WTC11 (cell line): ENCODE data around the gene COMMD10. TPM values are rescaled to one million over a fixed set of nuclear protein-coding genes. Genes with fewer than 3 reads are reported as not detected.

Source experiments
- ATAC-seq: fragments of 200-7000 bp; cut with Tn5 transposase; 2 replicates; pipeline ENCODE4 v1.10.0; 2021; ENCODE audit warnings: mild to moderate bottlenecking, moderate library complexity
- CTCF ChIA-PET: fragments of 300-600 bp; sonication (Branson Sonifier 250); formaldehyde crosslinking; loops from one replicate; lab custom pipeline; 2021; ENCODE audit warnings: antibody characterized with exemption; lab: Charles Lee
- POLR2A ChIA-PET: fragments of 350-600 bp; sonication (Branson Sonifier 250); formaldehyde crosslinking; loops from one replicate; lab custom pipeline; 2021; ENCODE audit warnings: antibody characterized with exemption; lab: Charles Lee
- DNase-seq: peaks from one replicate; pipeline ENCODE4 v3.0.0; 2021; ENCODE audit warnings: low spot score
- H3K27ac Mint-ChIP-seq: 2 replicates; pipeline ENCODE4 v1.8.0; 2021; ENCODE audit warnings: mixed read lengths
- H3K27me3 Mint-ChIP-seq: 2 replicates; pipeline ENCODE4 v1.8.0; 2021; ENCODE audit warnings: low read depth, mild to moderate bottlenecking, moderate library complexity, mixed read lengths
- H3K36me3 Mint-ChIP-seq: 2 replicates; pipeline ENCODE4 v1.8.0; 2021; ENCODE audit warnings: mixed read lengths
- H3K4me1 Mint-ChIP-seq: 2 replicates; pipeline ENCODE4 v1.8.0; 2022; ENCODE audit warnings: mixed read lengths
- H3K4me3 Mint-ChIP-seq: 2 replicates; pipeline ENCODE4 v1.8.0; 2021; ENCODE audit warnings: mild to moderate bottlenecking, moderate library complexity, mixed read lengths
- H3K9me3 Mint-ChIP-seq: 2 replicates; pipeline ENCODE4 v1.8.0; 2021; ENCODE audit warnings: mixed read lengths
- ATF1 ChIP-seq: sonication (generic); formaldehyde crosslinking; IDR thresholded peaks from 2 replicates; pipeline ENCODE4 v1.8.1; 2023; ENCODE audit warnings: mild to moderate bottlenecking, moderate library complexity, missing genetic modification reagents
- CREB1 ChIP-seq: sonication (generic); formaldehyde crosslinking; IDR thresholded peaks from 2 replicates; pipeline ENCODE4 v1.8.0; 2023; ENCODE audit warnings: mild to moderate bottlenecking, missing genetic modification reagents
- E2F4 ChIP-seq: sonication (generic); formaldehyde crosslinking; IDR thresholded peaks from 2 replicates; pipeline ENCODE4 v1.8.1; 2022; ENCODE audit warnings: low read depth, mild to moderate bottlenecking, moderate library complexity, missing genetic modification reagents, borderline replicate concordance
- E2F5 ChIP-seq: sonication (generic); formaldehyde crosslinking; IDR thresholded peaks from 2 replicates; pipeline ENCODE4 v1.8.1; 2022; ENCODE audit warnings: mild to moderate bottlenecking, moderate library complexity, missing genetic modification reagents
- ETV6 ChIP-seq: sonication (generic); formaldehyde crosslinking; IDR thresholded peaks from 2 replicates; pipeline ENCODE4 v1.8.1; 2022; ENCODE audit warnings: mild to moderate bottlenecking, missing genetic modification reagents
- FOXJ3 ChIP-seq: sonication (generic); formaldehyde crosslinking; IDR thresholded peaks from 2 replicates; pipeline ENCODE4 v1.9.0; 2021; ENCODE audit warnings: missing genetic modification reagents, mild to moderate bottlenecking, borderline replicate concordance
- FOXK1 ChIP-seq: sonication (generic); formaldehyde crosslinking; IDR thresholded peaks from 2 replicates; pipeline ENCODE4 v1.8.0; 2022; ENCODE audit warnings: mild to moderate bottlenecking, moderate library complexity, missing genetic modification reagents
- GABPB1 ChIP-seq: sonication (generic); formaldehyde crosslinking; IDR thresholded peaks from 2 replicates; pipeline ENCODE4 v1.8.1; 2023; ENCODE audit warnings: mild to moderate bottlenecking, missing genetic modification reagents
- HMGA2 ChIP-seq: fragments of 250-450 bp; sonication (Bioruptor Pico); IDR thresholded peaks from 2 replicates; pipeline ENCODE4 v1.4.0; 2021; ENCODE audit warnings: mild to moderate bottlenecking, moderate library complexity
- IRF1 ChIP-seq: sonication (generic); formaldehyde crosslinking; IDR thresholded peaks from 2 replicates; pipeline ENCODE4 v1.8.0; 2023; ENCODE audit warnings: missing genetic modification reagents
- JAZF1 ChIP-seq: fragments of 250-450 bp; sonication (Bioruptor Pico); IDR thresholded peaks from 2 replicates; pipeline ENCODE4 v1.9.0; 2021; ENCODE audit warnings: moderate library complexity, mild to moderate bottlenecking, inconsistent platforms
- KAT7 ChIP-seq: sonication (generic); formaldehyde crosslinking; IDR thresholded peaks from 2 replicates; pipeline ENCODE4 v1.8.1; 2023; ENCODE audit warnings: missing genetic modification reagents, mild to moderate bottlenecking, borderline replicate concordance
- NFYB ChIP-seq: sonication (generic); formaldehyde crosslinking; conservative IDR thresholded peaks from 2 replicates; pipeline ENCODE4 v1.8.0; 2022; ENCODE audit warnings: low read depth, missing genetic modification reagents
- NR2C2 ChIP-seq: sonication (generic); formaldehyde crosslinking; IDR thresholded peaks from 2 replicates; pipeline ENCODE4 v1.8.0; 2022; ENCODE audit warnings: mild to moderate bottlenecking, missing genetic modification reagents
- PRRX2 ChIP-seq: fragments of 250-450 bp; sonication (Bioruptor Pico); IDR thresholded peaks from 2 replicates; pipeline ENCODE4 v1.8.0; 2021; ENCODE audit warnings: mild to moderate bottlenecking
- SOX15 ChIP-seq: fragments of 250-450 bp; sonication (Bioruptor Pico); IDR thresholded peaks from 2 replicates; pipeline ENCODE4 v1.9.0; 2021; ENCODE audit warnings: mild to moderate bottlenecking
- TEAD1 ChIP-seq: sonication (generic); formaldehyde crosslinking; IDR thresholded peaks from 2 replicates; pipeline ENCODE4 v1.8.0; 2022; ENCODE audit warnings: mild to moderate bottlenecking, missing genetic modification reagents
- USF1 ChIP-seq: sonication (generic); formaldehyde crosslinking; IDR thresholded peaks from 2 replicates; pipeline ENCODE4 v1.8.0; 2022; ENCODE audit warnings: mild to moderate bottlenecking, missing genetic modification reagents
- ZNF232 ChIP-seq: sonication (generic); formaldehyde crosslinking; IDR thresholded peaks from 2 replicates; pipeline ENCODE4 v1.8.0; 2022; ENCODE audit warnings: mild to moderate bottlenecking, missing genetic modification reagents
- ZNF396 ChIP-seq: fragments of 250-450 bp; sonication (Bioruptor Pico); IDR thresholded peaks from 2 replicates; pipeline ENCODE4 v1.8.0; 2021; ENCODE audit warnings: mild to moderate bottlenecking, moderate library complexity, borderline replicate concordance
- ZNF416 ChIP-seq: fragments of 250-450 bp; sonication (Bioruptor Pico); IDR thresholded peaks from 2 replicates; pipeline ENCODE4 v1.9.0; 2021; ENCODE audit warnings: mild to moderate bottlenecking, inconsistent platforms
- ZNF423 ChIP-seq: fragments of 250-450 bp; sonication (Bioruptor Pico); IDR thresholded peaks from 2 replicates; pipeline ENCODE4 v2.1.2; 2022; ENCODE audit warnings: mild to moderate bottlenecking, moderate library complexity
- ZNF671 ChIP-seq: fragments of 250-450 bp; sonication (Bioruptor Pico); IDR thresholded peaks from 2 replicates; pipeline ENCODE4 v1.8.0; 2021; ENCODE audit warnings: mild to moderate bottlenecking
- total RNA-seq: library from RNA; stranded (reverse); gene quantifications from 3 replicates; pipeline ENCODE4 v1.2.3, GENCODE V29; 2021

Gene COMMD10
- total RNA-seq, 1 experiment from 2014 or later = 34.5 TPM

- Mint-ChIP-seq H3K4me1 (no peaks in the 10 kb centered on the region), H3K27ac (no peak overlapping the region), H3K4me3 (no peak overlapping the region), H3K27me3 (no peaks in the 10 kb centered on the region), H3K36me3 (peaks cover 8% of the 10 kb centered on the region), H3K9me3 (peaks cover 1% of the 10 kb centered on the region)
- no peak for DNase-seq
- CTCF ChIA-PET = no interaction called here
- ATAC-seq = no peak
- POLR2A ChIA-PET = no interaction called here
- TF ChIP-seq PRRX2 (no peak), KAT7 (CRISPR knock-in tag) (no peak), SOX15 (CRISPR knock-in tag) (no peak), TEAD1 (CRISPR knock-in tag) (no peak), NR2C2 (CRISPR knock-in tag) (no peak), E2F5 (CRISPR knock-in tag) (no peak), USF1 (CRISPR knock-in tag) (no peak), ATF1 (CRISPR knock-in tag) (no peak), FOXJ3 (CRISPR knock-in tag) (no peak), ZNF423 (CRISPR knock-in tag) (no peak), FOXK1 (no peak), ZNF396 (CRISPR knock-in tag) (no peak), E2F4 (CRISPR knock-in tag) (no peak), CREB1 (CRISPR knock-in tag) (no peak), GABPB1 (CRISPR knock-in tag) (no peak)
Measured at GRCh38 chr5:116130976-116131375, 46.2 kb downstream of the COMMD10 start.

- CTCF ChIA-PET = interaction anchor here (1.0 to 1.9 kb wide), 2 partner anchors 156 to 499 kb away, joined by 3 to 8 read pairs; no protein-coding TSS in a partner anchor
- ATAC-seq = no peak
Measured at GRCh38 chr5:116133281-116133680, 48.5 kb downstream of the COMMD10 start.

GRCh38 chr5:116135344-116135743, 50.5 kb downstream of the COMMD10 start:
- H3K27ac Mint-ChIP-seq = no peak overlapping the region
- H3K27me3 Mint-ChIP-seq = no peaks in the 10 kb centered on the region
- POLR2A ChIA-PET = no interaction called here
- no peaks in the 10 kb centered on the region for H3K36me3 Mint-ChIP-seq
- ATAC-seq = no peak
- TF ChIP-seq IRF1 (CRISPR knock-in tag) (no peak), JAZF1 (CRISPR knock-in tag) (no peak), ETV6 (CRISPR knock-in tag) (no peak)
- TF ChIP-seq, all 79 proteins: peak for 0
- DNase-seq = no peak
- Mint-ChIP-seq H3K9me3 (no peaks in the 10 kb centered on the region), H3K4me3 (no peak overlapping the region), H3K4me1 (no peaks in the 10 kb centered on the region)
- CTCF ChIA-PET = interaction anchor here (4.6 kb wide), 1 partner anchor 154 kb away, joined by 37 read pairs; no protein-coding TSS in a partner anchor

More at GRCh38 chr5:116133281-116133680, 48.5 kb downstream of the COMMD10 start:
- Mint-ChIP-seq H3K9me3 (no peaks in the 10 kb centered on the region), H3K27ac (no peak overlapping the region), H3K27me3 (no peaks in the 10 kb centered on the region), H3K4me1 (no peaks in the 10 kb centered on the region), H3K36me3 (no peaks in the 10 kb centered on the region), H3K4me3 (no peak overlapping the region)
- POLR2A ChIA-PET = no interaction called here
- DNase-seq = no peak
- TF ChIP-seq NFYB (CRISPR knock-in tag) (no peak), ZNF671 (CRISPR knock-in tag) (no peak), ZNF416 (no peak), HMGA2 (CRISPR knock-in tag) (no peak), ZNF232 (no peak), FOXJ3 (CRISPR knock-in tag) (no peak), SOX15 (CRISPR knock-in tag) (no peak)
